Astrocyte (in vitro differentiated cells and primary cell): ENCODE measurements around the gene SPNS2. TPM values are rescaled to one million over a fixed set of nuclear protein-coding genes. Genes with fewer than 3 reads are reported as not detected.

Experiments
- DNase-seq: peaks from one replicate; pipeline ENCODE4 v3.0.0-alpha.2; 2010; ENCODE audit warnings: low read depth
- FAIRE-seq: peaks from 2 replicates; lab custom pipeline; 2011; peaks lifted over from hg19 to GRCh38; lab: Jason Lieb, UNC
- H2AFZ ChIP-seq: 2 replicates; pipeline ENCODE4 v1.6.0; 2012; ENCODE audit warnings: low read depth, low read length, inconsistent platforms
- H3K27ac ChIP-seq: 2 replicates; pipeline ENCODE4 v1.5.1; 2011; ENCODE audit warnings: low read depth, low read length, inconsistent platforms
- H3K27me3 ChIP-seq: 2 replicates; pipeline ENCODE4 v1.6.0; 2011; ENCODE audit warnings: low read length, inconsistent platforms; ENCODE audit not compliant: insufficient read depth
- H3K36me3 ChIP-seq: 2 replicates; pipeline ENCODE4 v1.5.1; 2011; ENCODE audit warnings: low read length, inconsistent platforms; ENCODE audit not compliant: insufficient read depth
- H3K4me1 ChIP-seq: 2 replicates; pipeline ENCODE4 v1.5.1; 2011; ENCODE audit warnings: low read length, inconsistent platforms; ENCODE audit not compliant: insufficient read depth
- H3K4me2 ChIP-seq: 2 replicates; pipeline ENCODE4 v1.6.0; 2012; ENCODE audit warnings: low read length, inconsistent platforms
- H3K4me3 ChIP-seq: 2 replicates; pipeline ENCODE4 v1.5.1; 2011; ENCODE audit warnings: low read depth, mild to moderate bottlenecking, low read length, inconsistent platforms; ENCODE audit not compliant: insufficient read depth
- H3K79me2 ChIP-seq: 2 replicates; pipeline ENCODE4 v1.6.0; 2012; ENCODE audit warnings: mild to moderate bottlenecking, low read length, inconsistent platforms; ENCODE audit not compliant: insufficient read depth
- H3K9ac ChIP-seq: 2 replicates; pipeline ENCODE4 v1.6.0; 2012; ENCODE audit warnings: mild to moderate bottlenecking, low read length, inconsistent platforms
- H3K9me3 ChIP-seq: 2 replicates; pipeline ENCODE4 v1.5.1; 2012; ENCODE audit warnings: low read depth, mild to moderate bottlenecking, low read length, inconsistent platforms; ENCODE audit not compliant: insufficient read depth
- H4K20me1 ChIP-seq: 2 replicates; pipeline ENCODE4 v1.6.0; 2012; ENCODE audit warnings: low read length, inconsistent platforms; ENCODE audit not compliant: insufficient read depth
- H3K27ac Mint-ChIP-seq: one replicate; pipeline ENCODE4 v1.8.0; 2021; ENCODE audit warnings: mild to moderate bottlenecking, mixed read lengths; ENCODE audit not compliant: unreplicated experiment
- H3K27me3 Mint-ChIP-seq: one replicate; pipeline ENCODE4 v1.8.0; 2021; ENCODE audit warnings: low read depth, mixed read lengths; ENCODE audit not compliant: unreplicated experiment
- H3K36me3 Mint-ChIP-seq: one replicate; pipeline ENCODE4 v1.8.0; 2021; ENCODE audit warnings: low read depth, mixed read lengths; ENCODE audit not compliant: unreplicated experiment
- H3K4me1 Mint-ChIP-seq: one replicate; pipeline ENCODE4 v1.8.0; 2021; ENCODE audit warnings: low read depth, mixed read lengths; ENCODE audit not compliant: unreplicated experiment
- H3K4me3 Mint-ChIP-seq: one replicate; pipeline ENCODE4 v1.8.0; 2021; ENCODE audit warnings: mild to moderate bottlenecking, moderate library complexity, mixed read lengths; ENCODE audit not compliant: unreplicated experiment
- H3K9me3 Mint-ChIP-seq: one replicate; pipeline ENCODE4 v1.8.0; 2021; ENCODE audit warnings: mild to moderate bottlenecking, mixed read lengths; ENCODE audit not compliant: unreplicated experiment
- CTCF ChIP-seq: IDR thresholded peaks from 2 replicates; pipeline ENCODE4 v1.5.1; 2011; ENCODE audit warnings: low read depth, mild to moderate bottlenecking, inconsistent platforms, low read length, moderate library complexity; ENCODE audit not compliant: insufficient read depth
- EZH2 ChIP-seq: IDR thresholded peaks from 2 replicates; pipeline ENCODE4 v1.6.1; 2012; ENCODE audit warnings: mild to moderate bottlenecking, low read length, inconsistent platforms; ENCODE audit not compliant: insufficient read depth
- total RNA-seq: library from RNA; stranded (reverse); gene quantifications from 2 replicates; pipeline ENCODE4 v1.2.1, GENCODE V29; 2021

SPNS2 gene
- total RNA-seq, 1 donor from 2014 or later = 4.3 TPM

- no peak for FAIRE-seq
- Histone ChIP-seq H3K27ac (no peak overlapping the region), H2AFZ (no peak overlapping the region), H3K4me2 (no peak overlapping the region), H3K9me3 (no peaks in the 10 kb centered on the region), H3K9ac (no peak overlapping the region), H3K36me3 (no peaks in the 10 kb centered on the region), H3K79me2 (no peaks in the 10 kb centered on the region), H3K4me3 (no peak overlapping the region), H4K20me1 (peaks cover 15% of the 10 kb centered on the region), H3K27me3 (no peaks in the 10 kb centered on the region), H3K4me1 (peaks cover 3% of the 10 kb centered on the region)
- no peaks in the 10 kb centered on the region for H3K36me3 Mint-ChIP-seq
- TF ChIP-seq CTCF (no peak), EZH2 (no peak)
- no peak overlapping the region for H3K4me3 Mint-ChIP-seq
- no peak for DNase-seq
- H3K27ac Mint-ChIP-seq = no peak overlapping the region
- peaks cover 3% of the 10 kb centered on the region for H3K27me3 Mint-ChIP-seq
- peaks cover 2% of the 10 kb centered on the region for H3K4me1 Mint-ChIP-seq
- no peaks in the 10 kb centered on the region for H3K9me3 Mint-ChIP-seq
These were observed 39.0 kb downstream of the SPNS2 start for GRCh38 chr17:4537451-4538235.

GRCh38 chr17:4538236-4539002 lies 39.7 kb downstream of the SPNS2 start:
- no peaks in the 10 kb centered on the region for H3K36me3 ChIP-seq
- no peak overlapping the region for H2AFZ ChIP-seq
- H3K4me1 ChIP-seq = peaks cover 3% of the 10 kb centered on the region
- H3K27me3 ChIP-seq = no peaks in the 10 kb centered on the region
- H4K20me1 ChIP-seq = peaks cover 18% of the 10 kb centered on the region
- DNase-seq (no peak), FAIRE-seq (no peak)
- peaks cover 2% of the 10 kb centered on the region for H3K4me1 Mint-ChIP-seq
- no peak overlapping the region for H3K4me3 Mint-ChIP-seq
- H3K9me3 Mint-ChIP-seq = no peaks in the 10 kb centered on the region
- no peaks in the 10 kb centered on the region for H3K79me2 ChIP-seq
- H3K27ac ChIP-seq = no peak overlapping the region
- H3K9ac ChIP-seq = no peak overlapping the region
- no peak overlapping the region for H3K27ac Mint-ChIP-seq
- H3K36me3 Mint-ChIP-seq = no peaks in the 10 kb centered on the region
- H3K4me3 ChIP-seq = no peak overlapping the region
- H3K4me2 ChIP-seq = no peak overlapping the region
- TF ChIP-seq EZH2 (no peak), CTCF (no peak)
- no peaks in the 10 kb centered on the region for H3K9me3 ChIP-seq
- peaks cover 3% of the 10 kb centered on the region for H3K27me3 Mint-ChIP-seq
